Measurements from ENCODE around the gene MT1F. TPM values are rescaled to one million over a fixed set of nuclear protein-coding genes. Genes with fewer than 3 reads are reported as not detected.
A peak's percentile ranks its signal among the peaks of the same experiment; 100 is the strongest.

The MT1F gene
- total and polyA plus RNA-seq, 9 donors, result 0.35 to 3.9 (median 1.3) TPM; not detected in 1

GRCh38 chr16:56632848-56633365 is 24.9 kb upstream of the MT1F start:
- DNase-seq, result no peak
- Histone ChIP-seq H3K4me3 (ENCODE audit: low read length) (peak overlapping the region; percentile 43), H3K27me3 (ENCODE audit: control insufficient read depth, insufficient read depth, low read length) (peaks cover 74% of the 10 kb centered on the region), H3K4me1 (ENCODE audit: control insufficient read depth, insufficient read depth, low read length) (peaks cover 19% of the 10 kb centered on the region), H3K36me3 (ENCODE audit: control insufficient read depth, insufficient read depth, low read length) (no peaks in the 10 kb centered on the region), H3K9me3 (replicated peaks; ENCODE audit: control insufficient read depth, low read depth, low read length) (no peaks in the 10 kb centered on the region), H3K27ac (ENCODE audit: low read length) (no peak overlapping the region)
- no CpG with 5 or more reads among the region's 6 CpGs for WGBS (ENCODE audit: insufficient coverage)

DNA sequence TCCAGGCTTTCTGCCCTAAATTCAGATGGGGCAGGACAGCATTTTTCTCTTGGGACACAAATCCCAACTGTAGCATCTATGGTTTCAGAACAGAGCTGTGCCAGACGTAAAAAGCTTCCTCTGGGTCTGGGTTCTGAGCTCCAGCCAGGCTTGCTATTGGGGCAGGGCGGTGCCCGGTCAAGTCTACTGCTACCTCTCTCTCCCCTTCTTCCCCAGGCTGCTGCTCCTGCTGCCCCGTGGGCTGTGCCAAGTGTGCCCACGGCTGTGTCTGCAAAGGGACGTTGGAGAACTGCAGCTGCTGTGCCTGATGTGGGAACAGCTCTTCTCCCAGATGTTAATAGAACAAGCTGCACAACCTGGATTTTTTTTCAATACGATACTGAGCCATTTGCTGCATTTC is 24.2 kb upstream of the MT1F start:
- Histone ChIP-seq H3K27ac (ENCODE audit: low read length) (no peak overlapping the region), H3K36me3 (ENCODE audit: control insufficient read depth, insufficient read depth, low read length) (no peaks in the 10 kb centered on the region), H3K4me1 (ENCODE audit: control insufficient read depth, insufficient read depth, low read length) (peaks cover 24% of the 10 kb centered on the region), H3K9me3 (replicated peaks; ENCODE audit: control insufficient read depth, low read depth, low read length) (no peaks in the 10 kb centered on the region), H3K27me3 (ENCODE audit: control insufficient read depth, insufficient read depth, low read length) (peaks cover 76% of the 10 kb centered on the region), H3K4me3 (ENCODE audit: low read length) (no peak overlapping the region)
- WGBS (ENCODE audit: insufficient coverage), result 25% methylated on average over 5 of the region's 7 CpGs
- no peak for DNase-seq

DNA sequence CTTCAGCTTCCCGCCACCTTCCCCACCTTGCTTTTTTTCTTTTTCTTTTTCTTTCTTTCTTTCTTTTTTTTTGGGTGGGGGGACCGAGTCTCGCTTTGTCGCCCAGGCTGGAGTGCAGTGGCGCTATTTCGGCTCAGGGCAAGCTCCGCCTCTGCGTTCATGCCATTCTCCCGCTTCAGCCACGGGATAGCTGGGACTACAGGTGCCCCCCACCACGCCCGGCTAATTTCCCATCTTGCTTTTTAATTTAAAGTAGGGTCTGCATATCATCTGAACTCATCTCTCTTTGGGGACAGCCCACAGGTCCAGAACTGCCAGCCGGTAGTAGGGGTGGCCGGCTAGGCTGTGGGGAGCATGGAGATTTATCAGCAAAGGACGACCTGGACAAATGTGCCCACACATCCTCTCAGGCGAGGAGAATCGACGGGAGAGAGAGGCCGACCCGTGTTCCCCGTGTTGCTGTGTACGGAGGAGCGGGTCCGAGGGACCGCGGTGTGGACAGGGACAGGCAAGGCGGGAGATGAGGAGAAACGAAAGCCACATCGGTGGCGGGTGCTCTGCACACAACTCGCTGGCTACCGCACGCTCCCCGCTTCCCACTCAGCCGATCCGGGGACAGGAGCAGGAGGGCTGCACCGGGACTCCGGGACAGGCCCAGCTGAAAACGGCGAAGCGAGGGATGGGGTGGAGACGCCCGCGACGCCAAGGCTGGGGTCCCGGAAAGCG is 22.9 kb upstream of the MT1F start:
- H3K4me3 ChIP-seq (ENCODE audit: low read length), result no peak overlapping the region
- H3K36me3 ChIP-seq (ENCODE audit: control insufficient read depth, insufficient read depth, low read length), result no peaks in the 10 kb centered on the region
- no peaks in the 10 kb centered on the region for H3K9me3 ChIP-seq (replicated peaks; ENCODE audit: control insufficient read depth, low read depth, low read length)
- no peak for DNase-seq
- 2% methylated on average over 35 of the region's 47 CpGs for WGBS (ENCODE audit: insufficient coverage)
- H3K27me3 ChIP-seq (ENCODE audit: control insufficient read depth, insufficient read depth, low read length), result peaks cover 86% of the 10 kb centered on the region
- H3K27ac ChIP-seq (ENCODE audit: low read length), result no peak overlapping the region
- H3K4me1 ChIP-seq (ENCODE audit: control insufficient read depth, insufficient read depth, low read length), result peaks cover 30% of the 10 kb centered on the region

- Histone ChIP-seq H3K4me3 (ENCODE audit: low read length) (no peak overlapping the region), H3K9me3 (replicated peaks; ENCODE audit: control insufficient read depth, low read depth, low read length) (no peaks in the 10 kb centered on the region), H3K36me3 (ENCODE audit: control insufficient read depth, insufficient read depth, low read length) (no peaks in the 10 kb centered on the region), H3K4me1 (ENCODE audit: control insufficient read depth, insufficient read depth, low read length) (peaks cover 30% of the 10 kb centered on the region), H3K27ac (ENCODE audit: low read length) (no peak overlapping the region), H3K27me3 (ENCODE audit: control insufficient read depth, insufficient read depth, low read length) (peaks cover 91% of the 10 kb centered on the region)
- 3% methylated on average over 28 of the region's 40 CpGs for WGBS (ENCODE audit: insufficient coverage)
- DNase-seq, result no peak
Measured at GRCh38 chr16:56635441-56635967, 22.3 kb upstream of the MT1F start.

- Histone ChIP-seq H3K27me3 (ENCODE audit: control insufficient read depth, insufficient read depth, low read length) (peaks cover 94% of the 10 kb centered on the region), H3K27ac (ENCODE audit: low read length) (no peak overlapping the region), H3K4me3 (ENCODE audit: low read length) (no peak overlapping the region), H3K36me3 (ENCODE audit: control insufficient read depth, insufficient read depth, low read length) (no peaks in the 10 kb centered on the region), H3K9me3 (replicated peaks; ENCODE audit: control insufficient read depth, low read depth, low read length) (no peaks in the 10 kb centered on the region), H3K4me1 (ENCODE audit: control insufficient read depth, insufficient read depth, low read length) (peaks cover 28% of the 10 kb centered on the region)
- 20% methylated on average over 1 of the region's 9 CpGs for WGBS (ENCODE audit: insufficient coverage)
- no peak for DNase-seq
Measured at GRCh38 chr16:56636616-56637413, 20.9 kb upstream of the MT1F start.

- peaks cover 93% of the 10 kb centered on the region for H3K27me3 ChIP-seq (ENCODE audit: control insufficient read depth, insufficient read depth, low read length)
Measured at GRCh38 chr16:56637814-56638750, 19.7 kb upstream of the MT1F start, which contains the start of gene MT1A. TSS of gene MT1A (plus strand) at chr16:56638666. CDS start at chr16:56638739, 73 bp downstream.

GRCh38 chr16:56639045-56639444 is 18.7 kb upstream of the MT1F start:
- Histone ChIP-seq H3K4me3 (ENCODE audit: low read length) (no peak overlapping the region), H3K27ac (ENCODE audit: low read length) (no peak overlapping the region), H3K27me3 (ENCODE audit: control insufficient read depth, insufficient read depth, low read length) (peaks cover 95% of the 10 kb centered on the region), H3K36me3 (ENCODE audit: control insufficient read depth, insufficient read depth, low read length) (no peaks in the 10 kb centered on the region), H3K9me3 (replicated peaks; ENCODE audit: control insufficient read depth, low read depth, low read length) (no peaks in the 10 kb centered on the region), H3K4me1 (ENCODE audit: control insufficient read depth, insufficient read depth, low read length) (peaks cover 26% of the 10 kb centered on the region)
- no peak for DNase-seq
- WGBS (ENCODE audit: insufficient coverage), result no CpG with 5 or more reads among the region's 1 CpG

More at GRCh38 chr16:56637814-56638750, 19.7 kb upstream of the MT1F start, which contains the start of gene MT1A:
- no peaks in the 10 kb centered on the region for H3K9me3 ChIP-seq (replicated peaks; ENCODE audit: control insufficient read depth, low read depth, low read length)
- WGBS (ENCODE audit: insufficient coverage), result 2% methylated on average over 61 of the region's 68 CpGs
- H3K4me3 ChIP-seq (ENCODE audit: low read length), result peak within 1 kb of the TSS; percentile 46
- peaks cover 19% of the 10 kb centered on the region for H3K4me1 ChIP-seq (ENCODE audit: control insufficient read depth, insufficient read depth, low read length)
- H3K27ac ChIP-seq (ENCODE audit: low read length), result no peak within 1 kb of the TSS
- H3K36me3 ChIP-seq (ENCODE audit: control insufficient read depth, insufficient read depth, low read length), result no peaks in the 10 kb centered on the region
- DNase-seq, result peak; percentile 72

DNA sequence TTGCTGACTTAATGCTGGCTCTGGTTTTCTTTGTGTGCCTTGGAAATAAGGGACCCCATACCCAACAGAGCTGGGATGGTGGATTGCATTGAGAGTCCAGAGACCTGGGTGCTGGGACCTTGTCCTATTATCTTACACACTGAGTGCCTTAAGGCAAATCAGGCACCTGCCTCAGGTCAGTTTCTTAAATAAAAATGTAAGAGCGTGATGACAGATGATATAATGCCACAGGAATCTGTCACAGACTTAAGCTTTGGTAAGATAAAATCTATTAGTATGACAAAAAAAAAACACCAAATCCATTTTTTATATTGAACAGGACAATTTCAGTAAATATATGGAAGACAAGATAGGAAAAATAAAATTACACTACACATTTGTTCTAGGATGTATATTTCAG is 17.7 kb upstream of the MT1F start:
- no peak overlapping the region for H3K27ac ChIP-seq (ENCODE audit: low read length)
- H3K36me3 ChIP-seq (ENCODE audit: control insufficient read depth, insufficient read depth, low read length), result no peaks in the 10 kb centered on the region
- no peak overlapping the region for H3K4me3 ChIP-seq (ENCODE audit: low read length)
- H3K27me3 ChIP-seq (ENCODE audit: control insufficient read depth, insufficient read depth, low read length), result peaks cover 95% of the 10 kb centered on the region
- no peaks in the 10 kb centered on the region for H3K9me3 ChIP-seq (replicated peaks; ENCODE audit: control insufficient read depth, low read depth, low read length)
- no peak for DNase-seq
- no CpG with 5 or more reads among the region's 1 CpG for WGBS (ENCODE audit: insufficient coverage)
- H3K4me1 ChIP-seq (ENCODE audit: control insufficient read depth, insufficient read depth, low read length), result peaks cover 25% of the 10 kb centered on the region

GRCh38 chr16:56641166-56641565 is 16.6 kb upstream of the MT1F start:
- 100% methylated on average over 1 of the region's 2 CpGs for WGBS (ENCODE audit: insufficient coverage)
- H3K36me3 ChIP-seq (ENCODE audit: control insufficient read depth, insufficient read depth, low read length), result no peaks in the 10 kb centered on the region
- peaks cover 22% of the 10 kb centered on the region for H3K4me1 ChIP-seq (ENCODE audit: control insufficient read depth, insufficient read depth, low read length)
- DNase-seq, result no peak
- no peak overlapping the region for H3K4me3 ChIP-seq (ENCODE audit: low read length)
- no peaks in the 10 kb centered on the region for H3K9me3 ChIP-seq (replicated peaks; ENCODE audit: control insufficient read depth, low read depth, low read length)
- H3K27me3 ChIP-seq (ENCODE audit: control insufficient read depth, insufficient read depth, low read length), result peaks cover 95% of the 10 kb centered on the region
- H3K27ac ChIP-seq (ENCODE audit: low read length), result no peak overlapping the region
